Endodermal cell (in vitro differentiated cells): ENCODE data around the gene LGALS3. TPM values are rescaled to one million over a fixed set of nuclear protein-coding genes. Genes with fewer than 3 reads are reported as not detected.

Source experiments
- DNase-seq: peaks from one replicate; pipeline ENCODE4 v3.0.0-alpha.2; 2017
- H3K27ac ChIP-seq: 2 replicates; pipeline ENCODE4 v1.5.1; 2013; ENCODE audit warnings: mild to moderate bottlenecking, low read depth, low read length, moderate library complexity
- H3K27me3 ChIP-seq: 2 replicates; pipeline ENCODE4 v1.6.1; 2013; ENCODE audit warnings: mild to moderate bottlenecking, low read length, moderate library complexity; ENCODE audit not compliant: insufficient read depth, control insufficient read depth, poor library complexity, severe bottlenecking
- H3K36me3 ChIP-seq: 2 replicates; pipeline ENCODE4 v1.7.0; 2013; ENCODE audit warnings: mild to moderate bottlenecking, low read length, moderate library complexity; ENCODE audit not compliant: control insufficient read depth, insufficient read depth
- H3K4me1 ChIP-seq: one replicate; pipeline ENCODE4 v1.7.0; 2013; ENCODE audit warnings: low read length; ENCODE audit not compliant: control insufficient read depth, insufficient read depth
- H3K4me3 ChIP-seq: 2 replicates; pipeline ENCODE4 v1.5.1; 2013; ENCODE audit warnings: mild to moderate bottlenecking, low read length, moderate library complexity
- H3K9ac ChIP-seq: 2 replicates; pipeline ENCODE4 v1.6.1; 2013; ENCODE audit warnings: mild to moderate bottlenecking, low read length, moderate library complexity; ENCODE audit not compliant: poor library complexity, severe bottlenecking; ENCODE audit errors: extremely low read depth
- H3K9me3 ChIP-seq: 2 replicates; pipeline ENCODE4 v1.6.1; 2013; ENCODE audit warnings: mild to moderate bottlenecking, low read length, moderate library complexity; ENCODE audit not compliant: control insufficient read depth
- H3K27ac Mint-ChIP-seq: 2 replicates; pipeline ENCODE4 v1.8.0; 2020; ENCODE audit warnings: mixed read lengths
- H3K27me3 Mint-ChIP-seq: 2 replicates; pipeline ENCODE4 v1.8.0; 2021; ENCODE audit warnings: mild to moderate bottlenecking, mixed read lengths; ENCODE audit not compliant: insufficient read depth
- H3K36me3 Mint-ChIP-seq: 2 replicates; pipeline ENCODE4 v1.8.0; 2020; ENCODE audit warnings: low read depth, mixed read lengths
- H3K4me1 Mint-ChIP-seq: 2 replicates; pipeline ENCODE4 v1.8.0; 2020; ENCODE audit warnings: mixed read lengths
- H3K4me3 Mint-ChIP-seq: 2 replicates; pipeline ENCODE4 v1.8.0; 2020; ENCODE audit warnings: mild to moderate bottlenecking, moderate library complexity, mixed read lengths
- H3K9me3 Mint-ChIP-seq: 2 replicates; pipeline ENCODE4 v1.8.0; 2020; ENCODE audit warnings: mild to moderate bottlenecking, mixed read lengths
- WGBS, 2 experiments: methylation state at CpG; one replicate each; pipeline versions ENCODE4 v1.1.5 to v1.1.7; 2013; ENCODE audit warnings: missing lambda C conversion rate in 2 of 2, mixed read lengths in 1 of 2; ENCODE audit not compliant: insufficient coverage in 1 of 2, insufficient read length in 1 of 2; 5-methylcytosine and 5-hydroxymethylcytosine counted together
- total RNA-seq, 2 donors: library from RNA; stranded (reverse); fragmentation: NEBNext Ultra II Directional in 1 of 2; extraction: Animal tissue kit (Norgen Biotek cat#: 25700) in 1 of 2; gene quantifications; 2 replicates in 1 of 2; 3 replicates in 1 of 2; pipeline ENCODE4 v1.2.1, GENCODE V29; 2021
- TF ChIP-seq, protein P1 (sequence below): fragments of 200-600 bp; sonication (generic); conservative IDR thresholded peaks from 2 replicates; pipeline ENCODE4 v1.5.0; 2021; ENCODE audit warnings: antibody characterized with exemption, mild to moderate bottlenecking

LGALS3 gene
- total RNA-seq, 2 donors from 2014 or later, result 1.0 to 2.0 TPM

DNA sequence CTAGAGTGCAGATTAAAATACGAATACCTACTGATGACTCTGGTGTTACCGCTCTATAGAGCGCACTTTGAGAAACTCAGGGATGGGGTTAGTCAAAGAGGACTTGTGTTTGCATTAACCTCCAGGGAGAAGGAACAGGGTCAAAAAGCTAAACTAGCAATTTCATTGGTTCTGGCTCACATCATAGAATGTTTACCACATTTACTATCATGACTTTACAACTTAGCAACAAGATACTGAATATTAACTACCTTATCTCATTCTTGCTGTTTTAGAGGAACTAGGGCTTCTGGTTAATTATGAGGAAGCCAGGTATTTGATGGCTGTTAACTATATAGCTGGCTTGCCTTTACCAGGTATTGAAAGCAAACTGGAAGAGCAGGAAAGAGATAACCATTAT, 12.8 kb downstream of the LGALS3 start:
- Histone ChIP-seq H3K36me3 (peaks cover 27% of the 10 kb centered on the region), H3K9ac (no peak overlapping the region), H3K27ac (no peak overlapping the region), H3K4me3 (no peak overlapping the region), H3K9me3 (no peaks in the 10 kb centered on the region), H3K27me3 (no peaks in the 10 kb centered on the region), H3K4me1 (no peaks in the 10 kb centered on the region)
- H3K27me3 Mint-ChIP-seq, result no peaks in the 10 kb centered on the region
- H3K4me3 Mint-ChIP-seq, result no peak overlapping the region
- DNase-seq, result no peak
- no peaks in the 10 kb centered on the region for H3K4me1 Mint-ChIP-seq
- TF ChIP-seq, protein P1, sequence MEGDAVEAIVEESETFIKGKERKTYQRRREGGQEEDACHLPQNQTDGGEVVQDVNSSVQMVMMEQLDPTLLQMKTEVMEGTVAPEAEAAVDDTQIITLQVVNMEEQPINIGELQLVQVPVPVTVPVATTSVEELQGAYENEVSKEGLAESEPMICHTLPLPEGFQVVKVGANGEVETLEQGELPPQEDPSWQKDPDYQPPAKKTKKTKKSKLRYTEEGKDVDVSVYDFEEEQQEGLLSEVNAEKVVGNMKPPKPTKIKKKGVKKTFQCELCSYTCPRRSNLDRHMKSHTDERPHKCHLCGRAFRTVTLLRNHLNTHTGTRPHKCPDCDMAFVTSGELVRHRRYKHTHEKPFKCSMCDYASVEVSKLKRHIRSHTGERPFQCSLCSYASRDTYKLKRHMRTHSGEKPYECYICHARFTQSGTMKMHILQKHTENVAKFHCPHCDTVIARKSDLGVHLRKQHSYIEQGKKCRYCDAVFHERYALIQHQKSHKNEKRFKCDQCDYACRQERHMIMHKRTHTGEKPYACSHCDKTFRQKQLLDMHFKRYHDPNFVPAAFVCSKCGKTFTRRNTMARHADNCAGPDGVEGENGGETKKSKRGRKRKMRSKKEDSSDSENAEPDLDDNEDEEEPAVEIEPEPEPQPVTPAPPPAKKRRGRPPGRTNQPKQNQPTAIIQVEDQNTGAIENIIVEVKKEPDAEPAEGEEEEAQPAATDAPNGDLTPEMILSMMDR, result no peak
- H3K9me3 Mint-ChIP-seq, result no peaks in the 10 kb centered on the region
- peaks cover 27% of the 10 kb centered on the region for H3K36me3 Mint-ChIP-seq
- no peak overlapping the region for H3K27ac Mint-ChIP-seq
- 93 to 95% methylated on average over 3 of the region's 3 CpGs for WGBS, 2 experiments

DNA sequence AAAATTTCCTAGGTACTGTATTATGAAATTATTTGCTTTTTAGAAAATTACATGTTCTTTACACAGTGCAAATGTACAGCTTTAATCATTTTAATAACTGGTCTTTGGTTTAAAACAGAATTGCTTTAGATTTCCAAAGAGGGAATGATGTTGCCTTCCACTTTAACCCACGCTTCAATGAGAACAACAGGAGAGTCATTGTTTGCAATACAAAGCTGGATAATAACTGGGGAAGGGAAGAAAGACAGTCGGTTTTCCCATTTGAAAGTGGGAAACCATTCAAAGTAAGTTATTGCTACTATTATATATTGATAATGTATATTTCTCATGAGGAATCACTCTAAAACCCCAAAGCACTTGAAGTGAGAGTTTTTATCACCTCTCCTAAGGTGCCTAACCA, 13.4 kb downstream of the LGALS3 start:
- Histone ChIP-seq H3K4me3 (no peak overlapping the region), H3K4me1 (no peaks in the 10 kb centered on the region), H3K27ac (no peak overlapping the region), H3K27me3 (no peaks in the 10 kb centered on the region), H3K36me3 (peaks cover 33% of the 10 kb centered on the region), H3K9ac (no peak overlapping the region), H3K9me3 (no peaks in the 10 kb centered on the region)
- no peak for DNase-seq
- Mint-ChIP-seq H3K27me3 (no peaks in the 10 kb centered on the region), H3K4me1 (no peaks in the 10 kb centered on the region), H3K36me3 (peaks cover 31% of the 10 kb centered on the region), H3K4me3 (no peak overlapping the region), H3K9me3 (no peaks in the 10 kb centered on the region), H3K27ac (no peak overlapping the region)
- TF ChIP-seq, protein P1, result no peak
- WGBS, 2 experiments, result 80 to 98% methylated on average over 1 to 2 of the region's 2 CpGs

DNA sequence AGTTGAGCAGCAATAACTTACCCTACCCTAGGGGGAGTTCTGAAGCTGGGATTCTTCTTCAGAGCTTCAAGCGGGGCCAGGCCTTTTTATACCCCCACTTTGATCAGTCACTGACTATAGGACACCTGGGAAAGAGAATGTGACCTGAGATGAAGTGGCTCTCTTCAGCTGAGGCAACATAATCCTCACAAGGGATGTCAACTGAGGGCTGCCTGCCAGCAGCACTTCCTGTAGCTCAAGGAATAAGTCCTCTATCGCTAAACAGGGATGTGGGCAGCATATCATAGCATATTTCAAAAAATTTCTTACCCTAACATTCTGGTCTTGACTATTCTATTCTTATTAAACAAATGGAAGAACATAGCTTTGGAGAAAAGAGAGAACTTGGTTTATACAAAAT, 17.4 kb downstream of the LGALS3 start:
- no peak overlapping the region for H3K27ac ChIP-seq
- Mint-ChIP-seq H3K4me1 (no peaks in the 10 kb centered on the region), H3K4me3 (no peak overlapping the region), H3K9me3 (no peaks in the 10 kb centered on the region), H3K36me3 (peaks cover 50% of the 10 kb centered on the region), H3K27ac (no peak overlapping the region), H3K27me3 (no peaks in the 10 kb centered on the region)
- TF ChIP-seq, protein P1, result peak; percentile 23
- no peak for DNase-seq
- H3K9ac ChIP-seq, result no peak overlapping the region
- no peak overlapping the region for H3K4me3 ChIP-seq
- no peaks in the 10 kb centered on the region for H3K4me1 ChIP-seq
- H3K27me3 ChIP-seq, result no peaks in the 10 kb centered on the region
- 100% methylated on average over 2 of the region's 2 CpGs; no CpG with 5 or more reads in 1 of the 2 experiments for WGBS, 2 experiments
- H3K36me3 ChIP-seq, result peaks cover 58% of the 10 kb centered on the region
- no peaks in the 10 kb centered on the region for H3K9me3 ChIP-seq
